ENCODE results near the gene TMEM106B.
"Not testable (repeated sequence)": the region's sequence is repeated elsewhere in the genome, so short reads cannot be mapped to it uniquely, and the experiment has no call there.

TMEM106B gene

GRCh38 chr7:12211054-12211710, at the start of gene TMEM106B:
TMEM106B (plus strand) TSS chr7:12211294; CDS start chr7:12214811, 3,517 bp downstream.
- H3K36me3 ChIP-seq (ENCODE audit: control insufficient read depth, insufficient read depth, low read length) = no peaks in the 10 kb centered on the region
- peak within 1 kb of the TSS; percentile 95 for H3K27ac ChIP-seq (ENCODE audit: low read depth, low read length)
- H3K27me3 ChIP-seq (ENCODE audit: control insufficient read depth, insufficient read depth, low read length) = no peaks in the 10 kb centered on the region
- peaks cover 2% of the 10 kb centered on the region for H3K4me1 ChIP-seq (ENCODE audit: control insufficient read depth, insufficient read depth, low read length)
- peak within 1 kb of the TSS; percentile 99 for H3K9ac ChIP-seq (ENCODE audit: low read length)
- peak within 1 kb of the TSS; percentile 98 for H3K4me3 ChIP-seq (ENCODE audit: low read length)

DNA sequence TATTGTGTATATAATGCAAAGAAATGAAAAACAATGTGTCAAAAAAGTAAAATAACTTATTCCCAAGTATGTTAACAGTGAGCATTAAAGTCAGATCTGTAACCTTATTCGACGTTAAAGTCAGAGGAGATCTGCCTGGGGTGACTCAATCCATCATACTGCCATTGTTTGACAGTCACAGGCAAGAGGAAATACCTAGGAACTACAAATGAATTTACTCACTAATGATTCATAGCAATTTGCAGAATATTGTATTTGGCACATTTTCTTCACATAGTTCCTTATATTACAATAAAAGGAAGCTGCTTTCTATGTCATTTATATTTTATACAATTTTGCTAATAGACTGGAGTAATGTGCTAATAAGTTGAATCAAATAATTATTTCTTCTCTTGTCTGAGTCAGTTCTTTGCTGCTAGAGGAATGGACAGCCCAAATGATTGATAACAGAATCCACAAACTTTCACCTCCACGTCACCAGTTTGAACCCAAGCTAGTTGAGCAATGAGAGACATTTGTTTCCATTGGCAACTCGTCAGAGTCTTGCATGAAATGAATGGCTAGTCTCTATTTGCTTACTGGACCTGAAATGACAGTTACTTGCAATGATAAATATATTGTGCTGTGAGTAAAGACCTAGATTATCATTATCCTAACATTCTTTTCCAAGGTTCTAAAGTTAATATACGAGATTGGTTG, 48.5 kb upstream of the TMEM106B start:
- Histone ChIP-seq H3K27ac (ENCODE audit: low read depth, low read length) (no peak overlapping the region), H3K4me1 (ENCODE audit: control insufficient read depth, insufficient read depth, low read length) (no peaks in the 10 kb centered on the region), H3K36me3 (ENCODE audit: control insufficient read depth, insufficient read depth, low read length) (no peaks in the 10 kb centered on the region), H3K9ac (ENCODE audit: low read length) (no peak overlapping the region), H3K4me3 (ENCODE audit: low read length) (no peak overlapping the region), H3K27me3 (ENCODE audit: control insufficient read depth, insufficient read depth, low read length) (no peaks in the 10 kb centered on the region)

GRCh38 chr7:12168065-12168464, 43.0 kb upstream of the TMEM106B start:
- not testable (repeated sequence) for H3K27me3 ChIP-seq (ENCODE audit: control insufficient read depth, insufficient read depth, low read length); H3K36me3 ChIP-seq (ENCODE audit: control insufficient read depth, insufficient read depth, low read length); H3K27ac ChIP-seq (ENCODE audit: low read depth, low read length); H3K4me1 ChIP-seq (ENCODE audit: control insufficient read depth, insufficient read depth, low read length); H3K4me3 ChIP-seq (ENCODE audit: low read length); H3K9ac ChIP-seq (ENCODE audit: low read length)

GRCh38 chr7:12169981-12170820, 40.9 kb upstream of the TMEM106B start:
- not testable (repeated sequence) for H3K27ac ChIP-seq (ENCODE audit: low read depth, low read length); H3K4me1 ChIP-seq (ENCODE audit: control insufficient read depth, insufficient read depth, low read length); H3K27me3 ChIP-seq (ENCODE audit: control insufficient read depth, insufficient read depth, low read length); H3K9ac ChIP-seq (ENCODE audit: low read length); H3K4me3 ChIP-seq (ENCODE audit: low read length); H3K36me3 ChIP-seq (ENCODE audit: control insufficient read depth, insufficient read depth, low read length)

DNA sequence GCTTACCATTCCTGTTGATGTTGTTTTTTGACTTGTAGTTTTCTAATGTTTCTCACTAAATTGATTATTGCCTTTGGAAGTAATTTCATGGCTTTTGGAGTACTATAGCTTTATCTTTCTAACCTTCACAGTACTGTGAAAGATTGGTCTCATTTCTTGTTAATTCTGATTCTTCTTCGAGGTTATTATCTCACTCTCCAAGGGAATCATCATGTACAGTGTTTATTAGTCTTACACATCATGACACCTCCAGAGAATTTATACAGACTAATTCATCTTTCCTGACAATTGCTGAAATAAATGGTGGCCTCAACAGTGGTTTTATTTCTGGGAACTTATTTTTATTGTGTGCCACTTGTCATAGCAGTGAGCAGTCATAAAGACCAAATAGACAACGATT, 37.4 kb upstream of the TMEM106B start:
- H3K9ac ChIP-seq (ENCODE audit: low read length) = no peak overlapping the region
- H3K27ac ChIP-seq (ENCODE audit: low read depth, low read length) = no peak overlapping the region
- no peak overlapping the region for H3K4me3 ChIP-seq (ENCODE audit: low read length)
- H3K27me3 ChIP-seq (ENCODE audit: control insufficient read depth, insufficient read depth, low read length) = no peaks in the 10 kb centered on the region
- H3K4me1 ChIP-seq (ENCODE audit: control insufficient read depth, insufficient read depth, low read length) = no peaks in the 10 kb centered on the region
- no peaks in the 10 kb centered on the region for H3K36me3 ChIP-seq (ENCODE audit: control insufficient read depth, insufficient read depth, low read length)

DNA sequence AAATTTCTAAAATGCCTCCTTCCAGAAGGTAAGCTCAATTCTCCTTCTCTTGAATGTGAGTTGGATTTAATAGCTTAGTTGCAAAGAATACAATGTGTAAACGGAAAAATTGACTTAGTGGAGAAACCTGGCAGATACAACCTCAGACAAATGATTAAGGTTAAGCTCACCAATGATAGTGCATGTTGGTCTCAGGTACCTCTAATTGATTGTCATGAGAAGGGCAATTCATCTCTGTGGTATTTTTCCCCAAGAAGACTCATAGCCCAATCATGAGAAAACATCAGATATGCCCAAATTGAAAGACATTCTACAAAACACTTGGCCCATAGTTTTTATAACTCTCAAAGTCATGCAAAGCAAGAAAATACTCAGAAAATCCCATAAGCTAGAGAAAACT, 36.2 kb upstream of the TMEM106B start:
- no peak overlapping the region for H3K9ac ChIP-seq (ENCODE audit: low read length)
- no peaks in the 10 kb centered on the region for H3K27me3 ChIP-seq (ENCODE audit: control insufficient read depth, insufficient read depth, low read length)
- no peak overlapping the region for H3K4me3 ChIP-seq (ENCODE audit: low read length)
- H3K27ac ChIP-seq (ENCODE audit: low read depth, low read length) = no peak overlapping the region
- no peaks in the 10 kb centered on the region for H3K36me3 ChIP-seq (ENCODE audit: control insufficient read depth, insufficient read depth, low read length)
- H3K4me1 ChIP-seq (ENCODE audit: control insufficient read depth, insufficient read depth, low read length) = no peaks in the 10 kb centered on the region

- H3K4me1 ChIP-seq (ENCODE audit: control insufficient read depth, insufficient read depth, low read length) = no peaks in the 10 kb centered on the region
- H3K9ac ChIP-seq (ENCODE audit: low read length) = no peak overlapping the region
- H3K27ac ChIP-seq (ENCODE audit: low read depth, low read length) = no peak overlapping the region
- no peaks in the 10 kb centered on the region for H3K36me3 ChIP-seq (ENCODE audit: control insufficient read depth, insufficient read depth, low read length)
- no peak overlapping the region for H3K4me3 ChIP-seq (ENCODE audit: low read length)
- no peaks in the 10 kb centered on the region for H3K27me3 ChIP-seq (ENCODE audit: control insufficient read depth, insufficient read depth, low read length)
These were observed 32.8 kb upstream of the TMEM106B start for GRCh38 chr7:12178317-12178716.

GRCh38 chr7:12194426-12194825, 16.7 kb upstream of the TMEM106B start:
- Histone ChIP-seq H3K9ac (ENCODE audit: low read length) (no peak overlapping the region), H3K27ac (ENCODE audit: low read depth, low read length) (no peak overlapping the region), H3K4me3 (ENCODE audit: low read length) (no peak overlapping the region), H3K36me3 (ENCODE audit: control insufficient read depth, insufficient read depth, low read length) (no peaks in the 10 kb centered on the region), H3K4me1 (ENCODE audit: control insufficient read depth, insufficient read depth, low read length) (no peaks in the 10 kb centered on the region), H3K27me3 (ENCODE audit: control insufficient read depth, insufficient read depth, low read length) (no peaks in the 10 kb centered on the region)

DNA sequence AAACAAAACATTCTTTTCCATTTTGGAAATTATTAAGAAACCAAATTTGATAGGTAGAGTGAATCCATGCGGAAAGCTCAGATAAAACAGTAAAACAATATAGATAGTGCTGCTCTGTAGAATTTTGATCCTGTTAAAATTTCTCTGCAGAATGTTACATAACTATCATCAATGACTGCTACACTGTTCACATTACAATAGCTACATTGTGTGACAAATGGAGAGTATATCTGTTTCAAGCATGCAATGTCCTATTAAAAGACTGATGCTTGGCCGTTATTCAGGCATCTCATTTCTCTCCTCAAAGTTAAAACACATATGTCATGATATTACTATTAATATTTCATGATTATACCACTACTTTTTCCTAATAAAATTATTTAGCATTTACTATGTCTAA, 14.7 kb upstream of the TMEM106B start:
- Histone ChIP-seq H3K27ac (ENCODE audit: low read depth, low read length) (no peak overlapping the region), H3K36me3 (ENCODE audit: control insufficient read depth, insufficient read depth, low read length) (no peaks in the 10 kb centered on the region), H3K4me1 (ENCODE audit: control insufficient read depth, insufficient read depth, low read length) (no peaks in the 10 kb centered on the region), H3K27me3 (ENCODE audit: control insufficient read depth, insufficient read depth, low read length) (no peaks in the 10 kb centered on the region), H3K4me3 (ENCODE audit: low read length) (no peak overlapping the region), H3K9ac (ENCODE audit: low read length) (no peak overlapping the region)

- no peaks in the 10 kb centered on the region for H3K36me3 ChIP-seq (ENCODE audit: control insufficient read depth, insufficient read depth, low read length)
- no peak overlapping the region for H3K4me3 ChIP-seq (ENCODE audit: low read length)
- H3K27ac ChIP-seq (ENCODE audit: low read depth, low read length) = no peak overlapping the region
- H3K4me1 ChIP-seq (ENCODE audit: control insufficient read depth, insufficient read depth, low read length) = no peaks in the 10 kb centered on the region
- H3K9ac ChIP-seq (ENCODE audit: low read length) = no peak overlapping the region
- no peaks in the 10 kb centered on the region for H3K27me3 ChIP-seq (ENCODE audit: control insufficient read depth, insufficient read depth, low read length)
These were observed 11.7 kb upstream of the TMEM106B start for GRCh38 chr7:12199363-12199762.

DNA sequence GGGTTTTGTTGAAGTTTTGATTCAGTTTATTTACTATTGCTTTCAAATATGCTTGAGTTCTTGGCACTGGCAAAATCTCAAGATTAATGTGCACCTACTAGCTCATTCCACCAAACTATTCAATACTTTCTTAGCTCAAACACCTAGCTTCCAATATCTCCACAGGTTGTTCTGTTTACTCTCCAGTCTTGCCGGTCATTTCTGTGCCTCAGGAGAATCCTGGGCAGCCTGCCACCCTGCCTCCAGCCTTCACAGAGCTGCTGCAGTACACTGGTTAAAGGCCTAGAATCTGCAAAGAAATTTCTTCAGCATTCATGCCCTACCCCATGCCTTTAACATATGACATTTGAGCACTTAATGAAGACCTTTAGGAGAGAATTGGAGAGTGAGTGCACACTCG, 4.0 kb upstream of the TMEM106B start:
- Histone ChIP-seq H3K4me1 (ENCODE audit: control insufficient read depth, insufficient read depth, low read length) (peaks cover under 1% of the 10 kb centered on the region), H3K36me3 (ENCODE audit: control insufficient read depth, insufficient read depth, low read length) (no peaks in the 10 kb centered on the region)

GRCh38 chr7:12209221-12209620, 1.9 kb upstream of the TMEM106B start:
- Histone ChIP-seq H3K27ac (ENCODE audit: low read depth, low read length) (no peak overlapping the region), H3K4me3 (ENCODE audit: low read length) (no peak overlapping the region), H3K27me3 (ENCODE audit: control insufficient read depth, insufficient read depth, low read length) (no peaks in the 10 kb centered on the region), H3K36me3 (ENCODE audit: control insufficient read depth, insufficient read depth, low read length) (no peaks in the 10 kb centered on the region), H3K9ac (ENCODE audit: low read length) (no peak overlapping the region), H3K4me1 (ENCODE audit: control insufficient read depth, insufficient read depth, low read length) (peaks cover 2% of the 10 kb centered on the region)

More for the DNA sequence above, 4.0 kb upstream of the TMEM106B start:
- H3K27ac ChIP-seq (ENCODE audit: low read depth, low read length) = no peak overlapping the region
- no peaks in the 10 kb centered on the region for H3K27me3 ChIP-seq (ENCODE audit: control insufficient read depth, insufficient read depth, low read length)
- H3K9ac ChIP-seq (ENCODE audit: low read length) = no peak overlapping the region
- H3K4me3 ChIP-seq (ENCODE audit: low read length) = no peak overlapping the region

Measured in rectal smooth muscle tissue (tissue), 1 donor.